GM19239 (cell line): ENCODE data around the gene BTBD1.

Experiments used
- DNase-seq: peaks from one replicate; pipeline ENCODE4 v3.0.0; 2011; ENCODE audit warnings: low spot score; ENCODE audit not compliant: insufficient read length
- FAIRE-seq: peaks from 2 replicates; lab custom pipeline; 2011; peaks lifted over from hg19 to GRCh38; lab: Jason Lieb, UNC

Gene BTBD1

DNA sequence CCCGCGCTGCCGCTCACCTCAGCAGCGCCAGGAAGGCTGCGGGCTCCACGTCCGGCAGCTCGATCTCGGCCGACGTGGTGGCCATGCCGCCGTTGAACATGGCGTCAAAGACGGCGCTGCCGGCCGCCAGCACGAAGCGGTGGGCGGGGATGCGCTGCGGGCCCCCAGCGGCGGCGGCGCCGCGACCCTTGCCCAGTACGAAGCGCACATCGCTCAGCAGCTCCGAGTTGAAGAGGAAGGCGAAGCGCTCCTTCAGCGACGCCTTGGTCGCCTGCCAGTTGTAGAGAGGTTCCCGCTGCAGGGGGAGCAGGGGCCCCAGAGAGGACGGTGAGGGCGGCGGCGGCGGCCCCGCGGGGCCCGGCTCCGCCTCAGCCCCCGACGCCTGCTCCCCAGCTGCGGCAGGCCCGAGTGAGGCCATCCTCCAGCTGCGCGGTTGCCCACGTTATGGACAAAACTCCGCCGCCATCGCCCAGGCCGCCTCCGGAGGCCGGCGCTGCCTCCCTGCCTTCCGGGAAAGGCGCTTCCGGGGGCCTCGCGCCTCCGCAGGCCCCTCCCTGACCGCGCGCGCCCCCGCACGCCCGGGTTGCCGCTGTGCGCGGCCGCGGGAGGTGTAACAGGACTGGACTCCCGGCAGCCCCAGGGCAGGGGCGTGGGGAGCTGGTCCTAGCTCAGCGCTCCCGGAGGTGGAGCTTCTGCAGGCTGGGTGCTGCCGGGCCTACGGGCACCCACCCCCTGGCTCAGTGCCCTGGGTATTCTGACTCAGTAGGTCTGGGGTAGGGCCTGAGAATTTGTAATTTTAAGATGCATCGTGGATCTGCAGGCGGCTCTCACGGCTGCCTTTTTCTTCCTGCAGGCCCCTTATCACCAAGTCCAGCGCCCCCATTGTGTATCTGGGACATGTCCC, at the start of gene BTBD1:
Gene BTBD1 (minus strand): TSS at position 519 of the 904 bp plus-strand sequence. CDS start 101 bp downstream, at position 418.
- DNase-seq (peak; percentile 89), FAIRE-seq (peak; percentile 33)

DNA sequence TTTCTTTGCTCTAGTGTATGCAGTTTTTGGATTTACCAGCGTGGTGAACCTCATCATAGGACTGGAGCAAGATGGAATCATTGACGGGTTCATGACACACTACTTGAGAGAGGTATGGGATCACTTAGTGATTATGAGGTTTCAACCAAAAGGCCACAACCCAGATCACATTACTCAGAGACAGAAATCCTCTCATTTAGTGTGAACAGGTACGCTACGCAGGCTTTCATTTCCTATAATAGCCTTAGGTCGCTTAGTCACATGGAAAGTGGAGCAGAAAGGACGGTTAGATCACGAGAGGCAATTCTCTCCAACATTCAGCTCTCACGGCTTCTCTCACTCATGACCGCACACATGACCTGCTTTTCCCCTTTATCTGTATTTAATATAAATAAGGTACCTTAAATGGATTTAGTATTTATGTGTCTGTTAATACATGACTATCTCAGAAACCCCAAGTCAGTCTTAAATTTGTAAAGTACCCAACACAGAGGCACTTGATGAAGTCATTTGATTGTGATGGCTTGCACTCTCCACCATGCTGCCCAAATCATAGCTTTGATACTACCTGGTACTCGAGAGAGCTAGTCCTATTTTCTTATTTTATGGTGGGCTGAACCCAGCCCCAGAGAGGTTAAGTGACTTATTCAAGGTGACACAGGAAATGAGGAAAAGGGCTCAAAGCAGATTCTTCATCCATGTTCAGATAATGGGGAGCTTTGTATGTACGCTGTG, 48.9 kb upstream of the BTBD1 start:
- DNase-seq (no peak), FAIRE-seq (no peak)

DNA sequence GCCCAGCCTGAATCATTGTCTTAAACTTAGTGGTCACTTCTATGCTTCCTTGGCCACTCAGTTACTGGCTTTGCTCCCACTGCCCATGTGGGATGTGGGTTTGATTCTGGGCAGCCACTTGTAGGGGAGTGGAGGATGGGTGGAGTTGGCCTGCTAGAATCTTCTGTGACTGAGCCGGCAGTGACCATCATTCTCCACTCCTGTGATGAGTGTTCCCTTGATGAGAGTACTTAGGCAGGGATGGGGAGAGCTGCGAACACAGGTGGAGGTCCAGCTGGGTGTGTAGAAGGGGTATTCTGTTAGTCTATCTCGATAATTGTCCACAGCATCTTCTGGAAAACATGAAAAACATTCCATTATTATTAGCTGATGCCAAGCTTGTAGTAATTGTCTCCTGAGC, 48.4 kb upstream of the BTBD1 start:
- DNase-seq (no peak), FAIRE-seq (no peak)

DNA sequence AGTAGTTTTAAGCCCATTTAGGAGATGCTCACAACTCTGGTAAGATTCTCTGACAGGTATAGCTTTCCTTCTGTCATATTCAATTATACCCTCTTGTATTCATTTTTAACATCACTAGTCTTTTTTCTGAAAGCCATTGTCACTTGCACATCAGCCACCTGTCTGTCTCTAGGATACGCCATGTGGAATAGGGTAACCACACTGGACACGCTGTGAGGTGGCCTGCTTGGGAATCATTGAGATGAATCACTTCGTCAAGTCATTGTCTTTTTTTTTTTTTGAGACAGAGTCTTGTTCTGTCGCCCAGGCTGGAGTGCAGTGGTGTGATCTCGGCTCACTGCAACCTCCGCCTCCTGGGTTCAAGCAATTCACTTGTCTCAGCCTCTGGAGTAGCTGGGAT, 47.8 kb upstream of the BTBD1 start:
- DNase-seq (no peak), FAIRE-seq (no peak)

DNA sequence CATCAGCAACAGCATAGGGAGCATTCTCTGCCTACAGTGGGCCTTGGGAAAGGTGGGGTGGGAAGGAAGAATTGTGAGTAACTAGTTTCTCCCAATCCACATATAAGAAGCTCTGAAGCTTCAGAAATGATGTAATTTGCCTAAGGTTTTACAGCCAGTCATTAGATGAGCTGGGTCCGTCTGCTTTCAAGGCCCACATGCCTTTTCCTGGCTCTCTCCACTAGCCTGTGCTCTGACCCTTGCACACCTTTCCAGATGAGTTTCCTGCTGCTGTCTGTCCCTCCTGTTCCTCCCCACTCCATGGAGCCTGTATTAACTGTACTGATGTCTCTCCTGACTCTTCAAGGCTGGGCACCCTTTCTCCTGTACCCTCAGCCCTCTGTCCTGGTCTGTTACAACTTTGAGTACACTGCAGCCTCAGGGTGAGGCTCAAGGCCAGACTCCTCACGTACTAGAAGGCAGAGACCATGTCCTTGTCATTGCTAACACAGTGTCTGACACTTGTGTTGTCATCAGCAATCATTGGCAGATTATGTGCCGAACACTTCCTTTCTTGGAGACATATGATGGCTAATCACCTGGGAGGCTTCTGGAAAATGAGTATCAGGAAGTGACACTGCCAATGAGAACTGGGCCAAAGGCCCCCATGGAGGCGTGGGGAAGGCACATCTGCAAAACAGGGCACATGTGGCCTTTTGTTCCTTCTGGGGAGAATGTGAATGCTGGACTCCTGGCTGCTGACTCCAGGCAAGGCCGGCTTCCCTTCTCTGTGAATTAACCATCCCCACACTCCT, 47.0 kb upstream of the BTBD1 start:
- FAIRE-seq (no peak), DNase-seq (no peak)

DNA sequence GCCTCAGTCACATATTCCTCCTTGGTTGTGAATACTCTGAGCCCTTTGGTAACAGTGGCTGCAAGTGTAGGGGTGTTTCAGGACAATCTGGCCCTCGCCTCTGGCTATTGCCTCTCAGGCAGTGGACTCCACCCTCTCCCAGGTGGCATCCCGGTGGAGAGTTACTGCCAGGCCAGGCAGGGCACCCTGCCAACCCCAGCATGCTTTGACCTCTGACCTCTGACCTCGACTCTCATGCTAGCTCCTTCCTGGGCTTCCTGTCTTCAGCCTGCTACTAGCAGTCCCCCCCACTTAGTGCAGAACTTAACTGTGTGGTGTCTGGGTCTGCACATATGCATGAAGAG, 45.9 kb upstream of the BTBD1 start:
- no peak for DNase-seq
- no peak for FAIRE-seq

DNA sequence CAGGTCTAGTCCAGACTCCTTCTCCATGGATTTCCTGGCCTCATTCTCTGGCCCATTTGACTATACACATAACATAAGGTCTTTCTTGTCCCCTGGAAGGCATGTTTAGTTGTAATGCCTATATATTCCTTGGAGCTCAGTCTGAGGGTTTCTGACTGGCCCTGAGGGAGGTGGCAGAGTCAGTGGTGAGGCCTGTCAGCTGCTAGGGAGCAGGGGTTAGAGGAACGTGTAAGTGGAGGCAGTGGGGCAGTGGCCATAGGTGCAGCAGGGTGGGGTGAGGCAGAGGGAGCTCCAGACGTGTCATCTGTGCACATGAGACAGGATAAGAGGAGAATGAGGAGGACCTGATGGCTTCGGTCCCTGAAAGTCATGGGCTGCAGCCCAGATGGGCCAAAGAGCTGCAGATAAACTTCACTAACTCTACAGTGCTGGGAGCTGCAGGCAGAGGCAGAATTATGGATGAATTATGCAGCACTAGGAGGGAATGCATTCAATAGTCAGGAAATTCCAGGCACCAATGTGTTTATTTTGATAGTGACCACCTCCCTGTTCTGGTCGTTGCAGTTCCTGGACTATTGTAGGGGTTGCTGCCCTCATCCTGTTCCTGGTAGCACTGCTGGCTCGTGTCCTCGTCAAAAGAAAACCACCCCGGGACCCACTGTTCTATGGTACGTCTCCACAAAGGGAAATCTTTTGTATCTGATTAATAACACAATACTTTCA, 45.3 kb upstream of the BTBD1 start:
- no peak for DNase-seq

DNA sequence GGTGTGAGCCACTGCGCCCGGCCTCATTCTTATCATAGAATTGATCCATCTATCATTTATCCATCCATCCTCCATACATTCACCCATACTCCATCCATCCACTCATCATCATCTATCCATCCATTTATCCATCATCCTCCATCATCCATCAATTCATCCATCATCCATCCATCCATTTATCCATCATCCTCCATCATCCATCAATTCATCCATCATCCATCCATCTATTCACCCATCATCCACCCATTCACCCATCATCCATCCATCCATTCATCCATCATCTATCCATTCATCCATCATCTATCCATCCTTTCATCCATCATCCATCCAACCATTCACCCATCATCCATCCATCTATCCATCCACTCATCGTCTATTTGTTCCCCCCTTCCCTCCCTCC, 44.1 kb upstream of the BTBD1 start:
- DNase-seq, result no peak
- no peak for FAIRE-seq

More for the DNA sequence above, 45.3 kb upstream of the BTBD1 start:
- no peak for FAIRE-seq

DNA sequence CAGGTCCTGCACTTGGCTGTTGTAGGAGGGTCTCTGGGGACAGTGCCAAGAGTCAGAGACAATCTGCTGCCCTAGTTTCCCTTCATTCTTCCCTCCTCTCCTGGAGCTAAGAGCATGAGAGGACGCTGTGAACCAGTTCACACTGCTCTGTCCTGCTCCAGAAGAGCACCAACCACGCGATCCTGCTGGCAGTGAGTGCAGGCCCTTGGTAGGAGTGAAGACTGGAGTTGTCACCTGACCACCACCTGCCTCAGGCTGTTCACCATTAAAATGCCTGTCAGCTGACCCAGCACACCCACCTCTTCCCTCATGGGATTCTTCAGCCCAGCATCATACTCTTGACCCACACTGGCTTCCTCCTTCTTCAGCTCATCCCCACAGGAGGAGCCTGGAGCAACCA, 43.3 kb upstream of the BTBD1 start:
- DNase-seq, result no peak
- no peak for FAIRE-seq

DNA sequence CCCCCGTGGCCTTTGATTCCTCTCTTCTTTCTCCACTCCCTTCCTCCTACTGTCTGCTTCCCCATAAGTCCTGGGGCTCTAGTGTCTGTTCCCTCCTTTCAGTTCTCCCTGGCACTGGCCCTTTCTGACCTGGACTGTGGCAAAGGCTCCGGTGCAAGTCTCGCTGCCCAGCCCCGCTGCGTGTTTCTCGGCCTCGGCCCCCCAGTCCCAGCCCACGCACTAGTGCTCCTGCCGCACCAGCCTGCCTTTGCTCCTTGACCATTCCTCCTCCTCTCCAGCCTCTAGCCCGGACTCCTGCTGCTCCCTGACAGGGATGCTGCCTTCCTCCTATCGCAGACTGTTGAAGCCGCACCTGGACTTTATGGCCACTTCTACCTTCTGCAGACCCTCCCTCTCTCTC, 42.5 kb upstream of the BTBD1 start:
- DNase-seq, result no peak
- FAIRE-seq, result no peak

DNA sequence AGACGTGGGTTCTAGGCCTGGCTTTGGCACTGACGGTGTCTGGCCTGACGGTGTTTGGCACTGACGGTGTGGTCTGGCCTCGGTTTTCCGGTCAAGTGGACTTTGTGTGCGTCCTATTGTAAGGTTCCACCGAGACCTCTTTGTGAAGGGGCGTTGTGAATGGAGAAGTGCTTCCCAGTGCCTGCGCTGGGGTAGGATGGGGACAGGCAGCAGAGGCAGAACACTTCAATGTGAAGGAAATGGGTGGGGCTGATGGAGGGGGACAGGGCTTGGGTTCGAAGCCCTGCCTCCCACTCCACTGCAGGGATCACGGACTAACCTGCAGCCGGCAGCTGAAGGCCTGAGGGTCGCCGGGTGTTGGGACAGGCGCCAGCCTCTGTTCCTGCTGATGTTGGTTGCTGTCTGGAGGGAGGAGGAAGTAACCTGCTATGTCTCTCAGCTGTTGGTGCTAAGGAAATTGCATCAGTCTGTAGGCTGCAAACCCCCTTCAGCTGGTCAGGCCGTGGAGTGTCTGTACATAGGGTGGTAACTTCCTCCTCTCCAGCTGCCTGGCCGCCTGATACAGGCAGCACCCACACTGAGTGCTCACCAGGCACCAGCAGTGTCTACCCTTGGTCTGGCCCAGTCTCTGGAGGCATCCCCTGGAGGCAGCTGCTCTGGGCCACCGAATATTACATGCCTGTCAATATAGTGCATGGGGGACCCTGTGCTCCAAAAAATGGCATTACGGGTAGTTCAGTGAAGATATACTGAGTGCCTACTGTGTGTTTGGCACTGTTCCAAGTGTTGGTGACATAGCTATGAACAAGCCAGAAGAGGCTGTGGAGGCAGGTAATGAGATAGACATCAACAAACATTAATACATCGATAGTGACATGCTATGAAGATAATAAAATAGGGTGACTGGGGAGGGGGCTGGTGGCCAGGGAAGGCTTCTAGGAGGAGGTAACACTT, 41.5 kb upstream of the BTBD1 start:
- FAIRE-seq, result no peak

DNA sequence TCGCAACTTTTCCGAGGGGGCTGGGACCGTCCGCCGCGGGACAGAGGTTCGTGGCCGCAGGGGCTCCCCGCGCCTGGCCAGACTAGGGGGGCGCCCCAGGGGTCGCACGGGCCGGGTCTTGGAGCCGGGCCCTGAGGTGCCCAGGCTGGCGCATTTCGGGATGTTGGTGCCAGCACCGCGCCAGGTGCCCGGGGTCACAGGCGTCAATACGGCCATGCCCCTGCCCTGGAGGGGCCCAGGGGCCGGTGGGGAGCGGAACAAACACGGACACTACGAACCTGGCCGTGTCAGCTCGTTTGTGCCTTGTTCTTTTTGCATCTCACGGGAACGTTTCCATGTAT, 40.8 kb upstream of the BTBD1 start:
- no peak for FAIRE-seq
- DNase-seq, result no peak

More for the DNA sequence above, 41.5 kb upstream of the BTBD1 start:
- peak; percentile 55 for DNase-seq

DNA sequence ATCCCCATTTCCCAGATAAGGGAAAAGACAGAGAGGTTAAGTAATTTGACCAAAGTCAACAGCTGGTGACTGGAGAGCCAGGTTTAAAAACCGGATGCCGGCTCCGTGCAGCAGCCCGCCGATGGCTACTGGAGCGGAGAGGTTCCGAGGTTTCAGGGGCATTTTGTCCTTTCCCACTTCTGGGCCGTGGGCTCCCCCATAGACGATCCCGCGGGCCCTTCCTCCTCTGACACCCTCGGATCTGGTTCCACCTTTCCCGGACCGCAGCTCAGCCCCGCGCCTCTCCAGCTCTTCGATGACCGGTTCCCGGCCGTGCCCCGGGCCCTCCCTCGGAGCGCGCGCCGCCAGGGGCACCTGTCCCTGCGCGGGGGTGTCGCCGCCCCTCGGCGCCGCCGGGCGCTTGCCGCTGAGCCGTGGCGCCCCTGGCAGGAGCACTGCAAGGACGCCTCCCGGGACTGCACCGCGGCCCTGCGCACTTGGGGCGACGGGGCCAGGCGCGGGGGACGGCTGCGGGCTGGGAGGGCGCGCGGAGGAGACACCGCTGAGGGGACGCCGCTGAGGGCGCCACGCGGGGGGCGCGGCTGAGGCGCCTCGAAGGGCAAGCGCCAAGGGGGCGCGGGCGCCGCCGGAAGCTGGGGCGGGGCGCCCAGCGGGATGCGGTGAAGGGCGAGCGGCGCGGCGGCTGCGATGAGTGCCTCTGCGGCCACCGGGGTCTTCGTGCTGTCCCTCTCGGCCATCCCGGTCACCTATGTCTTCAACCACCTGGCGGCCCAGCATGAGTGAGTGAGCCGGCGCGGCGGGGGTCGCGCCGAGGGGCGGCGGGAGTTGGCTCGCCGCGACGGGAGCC, 40.2 kb upstream of the BTBD1 start, which contains the start of gene TM6SF1:
Gene TM6SF1 (plus strand): TSS at position 652 of the 847 bp plus-strand sequence. CDS start 36 bp downstream, at position 688.
- peak; percentile 26 for DNase-seq
- FAIRE-seq, result no peak

DNA sequence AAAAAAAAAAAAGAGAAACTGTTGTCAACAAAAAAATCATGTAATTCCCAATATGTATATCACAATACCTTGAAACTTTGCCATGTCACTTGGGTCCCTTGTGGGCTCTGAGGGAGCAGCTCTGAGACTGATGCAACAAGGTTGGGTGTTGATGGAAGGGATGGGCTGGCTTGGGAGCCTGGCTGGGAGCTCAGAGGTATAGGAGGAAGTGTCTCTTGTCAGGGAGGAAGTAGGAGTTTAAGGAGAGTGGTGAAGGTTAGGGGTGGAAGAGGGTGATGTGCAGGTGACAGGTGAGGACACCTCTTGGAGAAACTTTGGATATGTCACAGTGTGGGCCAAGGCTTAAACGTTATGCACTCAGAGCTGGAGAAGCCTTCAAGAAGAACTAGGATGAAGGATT, 38.4 kb upstream of the BTBD1 start:
- DNase-seq, result no peak
- no peak for FAIRE-seq

DNA sequence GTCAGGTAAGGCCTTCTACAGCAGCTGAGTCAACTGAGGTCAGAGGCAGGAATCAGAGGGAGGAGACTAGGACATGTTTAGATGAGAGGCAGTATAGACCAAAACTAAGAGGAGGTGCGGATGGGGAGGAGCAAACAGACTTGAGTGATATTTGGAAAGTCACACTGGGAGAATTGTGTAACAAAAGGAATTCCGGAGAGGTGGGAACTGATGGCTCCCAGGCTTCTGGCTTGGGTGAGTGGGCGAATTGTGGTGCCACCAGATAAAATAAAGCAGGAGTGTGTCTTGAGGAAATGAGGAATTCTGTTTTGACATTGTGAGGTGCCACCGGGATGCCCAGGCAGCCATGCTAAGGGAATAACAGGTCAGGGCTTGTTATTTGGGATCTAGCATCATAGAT, 37.1 kb upstream of the BTBD1 start:
- FAIRE-seq (no peak), DNase-seq (no peak)

DNA sequence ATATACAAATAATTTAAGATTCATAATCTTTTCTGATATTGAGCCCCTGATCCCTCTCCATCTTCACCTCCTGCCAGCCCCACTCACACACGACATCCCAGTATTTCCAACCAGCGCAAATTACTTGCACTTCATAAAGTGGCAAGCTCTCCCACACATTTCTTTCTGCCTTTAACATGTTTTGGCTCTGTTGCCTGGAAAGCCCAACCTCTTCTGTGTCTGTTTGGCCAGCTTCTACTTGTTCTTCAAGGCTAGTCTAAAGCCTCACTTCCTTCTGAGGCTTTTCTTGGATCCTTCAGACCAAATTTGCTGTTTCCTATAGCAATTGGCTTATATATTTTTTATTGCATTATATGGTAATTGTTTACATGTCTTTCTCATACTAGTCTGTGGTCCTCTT, 35.3 kb upstream of the BTBD1 start:
- FAIRE-seq (no peak), DNase-seq (no peak)

DNA sequence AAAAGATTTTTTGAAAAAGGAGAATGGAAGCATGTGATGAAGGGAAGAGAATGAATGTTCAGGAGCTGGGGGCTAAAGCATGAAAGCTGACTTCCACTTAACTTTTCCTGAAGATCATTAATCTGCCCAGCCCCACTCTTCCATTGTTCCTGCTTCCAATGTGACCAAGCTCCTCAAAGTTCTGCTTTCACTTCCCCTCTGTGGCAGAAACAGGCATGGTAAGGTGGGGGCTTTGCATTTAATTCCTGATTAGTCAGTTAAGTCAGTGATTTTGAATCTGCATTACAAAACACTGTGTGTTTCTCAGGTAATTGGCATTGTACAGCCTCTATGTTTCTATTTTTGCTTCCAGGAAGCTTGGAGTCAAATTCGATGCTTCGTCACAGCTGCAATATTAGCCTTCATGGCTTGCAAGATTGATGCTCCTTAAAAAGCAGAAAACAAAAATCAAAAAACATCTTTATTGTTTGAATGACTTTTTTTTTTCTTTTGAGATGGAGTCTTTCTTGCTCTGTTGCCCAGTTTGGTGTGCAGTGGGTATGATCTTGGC, 33.1 kb upstream of the BTBD1 start:
- no peak for FAIRE-seq
- no peak for DNase-seq

DNA sequence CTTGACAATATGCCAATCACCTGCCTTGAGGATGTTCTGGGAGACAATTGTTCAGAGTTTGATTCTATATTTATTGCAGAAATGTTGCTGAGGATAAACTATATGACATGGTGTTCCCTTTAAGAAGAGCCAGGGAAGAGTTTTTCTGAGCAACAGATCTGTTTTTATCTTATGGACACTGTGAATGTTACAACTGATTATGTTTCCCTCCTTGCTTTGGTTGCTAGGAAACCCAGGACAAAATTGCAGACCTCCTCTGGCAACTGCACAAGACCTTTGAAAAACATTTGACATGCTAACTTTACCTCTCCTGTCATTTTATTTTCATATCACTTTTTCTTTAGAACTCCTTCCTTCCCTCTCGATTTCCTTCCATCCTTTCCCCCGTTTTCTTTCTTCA, 32.2 kb upstream of the BTBD1 start:
- DNase-seq (no peak), FAIRE-seq (no peak)
